GM06990 (cell line): Measurements from ENCODE around the gene PDAP1.

Experiments used
- DNase-seq: peaks from one replicate; pipeline ENCODE4 v3.0.0-alpha.2; 2011; ENCODE audit not compliant: insufficient read length; ENCODE audit errors: extremely low read depth
- H3K27me3 ChIP-seq: replicated peaks from 2 replicates; pipeline ENCODE4 v1.6.0; 2011; ENCODE audit warnings: low read length; ENCODE audit not compliant: control insufficient read depth, insufficient read depth
- H3K36me3 ChIP-seq: 2 replicates; pipeline ENCODE4 v1.5.1; 2011; ENCODE audit warnings: low read length; ENCODE audit not compliant: control insufficient read depth, insufficient read depth
- H3K4me3 ChIP-seq: replicated peaks from 2 replicates; pipeline ENCODE4 v1.5.1; 2011; ENCODE audit warnings: low read depth, mild to moderate bottlenecking, control low read depth, low read length
- CTCF ChIP-seq: IDR thresholded peaks from 2 replicates; pipeline ENCODE4 v1.5.1; 2011; ENCODE audit warnings: low read length, control low read depth, mild to moderate bottlenecking, inconsistent platforms; ENCODE audit not compliant: insufficient read depth, poor library complexity, severe bottlenecking

PDAP1 gene

GRCh38 chr7:99408379-99409191 lies at the start of gene PDAP1, which contains the start of gene BUD31:
PDAP1 (minus strand) TSS chr7:99408597; CDS start chr7:99408548, 49 bp downstream.
BUD31 (plus strand) TSS chr7:99408969; CDS start chr7:99411093, 2,124 bp downstream.
- peak; percentile 96 for DNase-seq
- Histone ChIP-seq H3K4me3 (peak within 1 kb of the TSS; percentile 87), H3K27me3 (no peaks in the 10 kb centered on the region), H3K36me3 (peaks cover 20% of the 10 kb centered on the region)
- no peak for TF ChIP-seq CTCF

DNA sequence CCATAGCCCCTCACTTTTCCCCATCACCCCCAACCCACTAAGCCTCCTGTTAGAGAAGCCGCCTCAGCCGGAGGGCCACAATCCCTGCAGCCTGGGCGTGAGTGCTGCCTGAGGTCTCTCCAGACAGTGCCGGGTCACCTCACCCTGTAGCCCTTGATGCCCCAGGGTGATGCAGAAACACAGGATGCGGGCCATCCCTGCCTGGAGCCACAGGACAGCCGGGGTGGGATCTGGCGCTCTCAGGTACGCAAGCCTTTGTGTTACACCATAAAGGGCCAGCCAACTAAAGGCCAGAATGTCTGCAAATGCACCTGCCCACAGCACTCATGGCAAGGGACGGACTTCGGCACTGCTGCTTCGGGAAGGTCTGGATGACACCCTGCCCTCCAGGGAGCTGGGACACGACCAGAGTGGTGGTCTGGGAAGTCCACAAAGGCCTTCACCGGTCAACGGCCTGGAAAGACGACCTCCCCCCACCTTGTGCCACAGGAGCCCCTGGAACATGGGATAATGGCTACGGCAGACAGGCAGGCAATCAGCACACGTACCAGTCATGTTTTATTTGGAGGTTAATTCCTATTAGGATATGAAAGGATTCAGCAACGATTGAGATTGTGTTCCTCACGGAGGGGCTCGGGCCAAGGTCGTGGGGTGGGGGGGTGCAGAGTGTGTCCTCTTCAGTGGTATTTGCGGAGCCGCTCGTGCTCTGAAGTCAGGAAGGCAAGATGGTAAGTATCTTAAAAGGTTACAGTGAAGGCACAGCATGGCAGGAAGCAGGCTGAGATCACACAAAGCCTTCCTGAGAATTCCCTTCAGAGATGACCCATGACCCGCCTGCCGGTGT lies 49.5 kb upstream of the PDAP1 start:
- H3K4me3 ChIP-seq: no peak overlapping the region
- TF ChIP-seq CTCF: no peak
- peaks cover 42% of the 10 kb centered on the region for H3K36me3 ChIP-seq
- no peaks in the 10 kb centered on the region for H3K27me3 ChIP-seq
- DNase-seq: no peak

- DNase-seq: no peak
- Histone ChIP-seq H3K36me3 (peaks cover 44% of the 10 kb centered on the region), H3K4me3 (no peak overlapping the region), H3K27me3 (no peaks in the 10 kb centered on the region)
- no peak for TF ChIP-seq CTCF
These were observed 48.8 kb upstream of the PDAP1 start for GRCh38 chr7:99457050-99457649.

GRCh38 chr7:99456288-99456687 lies 47.9 kb upstream of the PDAP1 start:
- Histone ChIP-seq H3K36me3 (peaks cover 50% of the 10 kb centered on the region), H3K4me3 (no peak overlapping the region), H3K27me3 (no peaks in the 10 kb centered on the region)
- TF ChIP-seq CTCF: no peak
- no peak for DNase-seq

DNA sequence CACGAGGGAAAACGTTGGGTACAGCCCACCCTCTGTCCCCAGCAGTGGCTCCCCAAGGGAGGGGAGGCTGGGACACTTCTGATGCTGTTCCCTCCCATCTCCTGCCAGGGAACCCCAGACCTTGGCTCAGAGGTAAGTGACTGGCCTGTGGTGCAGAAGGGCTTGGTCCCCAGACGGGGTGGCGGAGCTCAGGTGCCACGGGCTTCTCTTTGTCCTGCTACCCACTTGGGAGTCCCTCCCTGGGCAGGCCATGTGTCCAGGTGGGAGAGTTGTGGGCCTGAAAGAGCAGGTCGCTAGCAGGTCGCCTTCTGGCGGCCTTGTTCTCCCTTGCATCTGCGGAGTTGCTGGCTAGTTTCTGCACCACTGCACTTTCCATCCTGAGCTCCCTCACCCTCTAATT lies 47.5 kb upstream of the PDAP1 start:
- no peaks in the 10 kb centered on the region for H3K27me3 ChIP-seq
- TF ChIP-seq CTCF: no peak
- peaks cover 50% of the 10 kb centered on the region for H3K36me3 ChIP-seq
- DNase-seq: no peak
- H3K4me3 ChIP-seq: no peak overlapping the region
